ENCODE measurements around the gene AICDA.
"Not testable (repeated sequence)": the region's sequence is repeated elsewhere in the genome, so short reads cannot be mapped to it uniquely, and the experiment has no call there.

AICDA gene

GRCh38 chr12:8612629-8613028, at the start of gene AICDA:
AICDA (minus strand) TSS chr12:8612859; CDS start chr12:8612767, 92 bp downstream.
- DNase-seq = no peak

- DNase-seq = no peak
These were observed 49.1 kb upstream of the AICDA start for GRCh38 chr12:8661751-8662150.

GRCh38 chr12:8661016-8661415, 48.4 kb upstream of the AICDA start:
- DNase-seq = no peak

- no peak for DNase-seq
These were observed 45.7 kb upstream of the AICDA start for GRCh38 chr12:8658346-8658745.

- DNase-seq = no peak
These were observed 42.8 kb upstream of the AICDA start for GRCh38 chr12:8655421-8655820.

GRCh38 chr12:8648576-8649205, 36.0 kb upstream of the AICDA start:
- DNase-seq = no peak

- no peak for DNase-seq
These were observed 35.3 kb upstream of the AICDA start for GRCh38 chr12:8647968-8648367.

- no peak for DNase-seq
These were observed 31.9 kb upstream of the AICDA start for GRCh38 chr12:8644345-8645248.

- DNase-seq = no peak
These were observed 30.1 kb upstream of the AICDA start for GRCh38 chr12:8642775-8643174.

GRCh38 chr12:8639936-8640335, 27.3 kb upstream of the AICDA start:
- no peak for DNase-seq

- DNase-seq = no peak
These were observed 26.3 kb upstream of the AICDA start for GRCh38 chr12:8638951-8639350.

GRCh38 chr12:8637666-8638065, 25.0 kb upstream of the AICDA start:
- no peak for DNase-seq

- no peak for DNase-seq
These were observed 24.6 kb upstream of the AICDA start for GRCh38 chr12:8637244-8637643.

GRCh38 chr12:8636581-8636980, 23.9 kb upstream of the AICDA start:
- no peak for DNase-seq

GRCh38 chr12:8636007-8636346, 23.3 kb upstream of the AICDA start:
- DNase-seq = not testable (repeated sequence)

GRCh38 chr12:8635342-8636006, 22.8 kb upstream of the AICDA start:
- DNase-seq = not testable (repeated sequence)

- DNase-seq = no peak
These were observed 17.5 kb upstream of the AICDA start for GRCh38 chr12:8630131-8630530.

- no peak for DNase-seq
These were observed 16.9 kb upstream of the AICDA start for GRCh38 chr12:8629486-8630033.

GRCh38 chr12:8628731-8629130, 16.1 kb upstream of the AICDA start:
- DNase-seq = no peak

- DNase-seq = not testable (repeated sequence)
These were observed 12.1 kb upstream of the AICDA start for GRCh38 chr12:8624750-8625149.

- DNase-seq = no peak
These were observed 10.0 kb upstream of the AICDA start for GRCh38 chr12:8622646-8623045.

GRCh38 chr12:8615206-8615605, 2.5 kb upstream of the AICDA start:
- no peak for DNase-seq

- not testable (repeated sequence) for DNase-seq
These were observed 1.2 kb upstream of the AICDA start for GRCh38 chr12:8613881-8614280.

Data from NCI-H748 treated with DMSO at 0.1 percent for 48 hours (cell line).